HG03558 (cell line): ENCODE data around the gene FEZF1.

ENCODE experiments used
- ATAC-seq: cut with Tn5 transposase; IDR thresholded peaks from one replicate; pipeline ENCODE4 v1.9.1; 2021; ENCODE audit warnings: moderate number of reproducible peaks; ENCODE audit not compliant: unreplicated experiment; ENCODE audit errors: extremely low read depth

FEZF1 gene

GRCh38 chr7:122273117-122273516, 31.4 kb downstream of the FEZF1 start:
- peak; percentile 46 for ATAC-seq

DNA sequence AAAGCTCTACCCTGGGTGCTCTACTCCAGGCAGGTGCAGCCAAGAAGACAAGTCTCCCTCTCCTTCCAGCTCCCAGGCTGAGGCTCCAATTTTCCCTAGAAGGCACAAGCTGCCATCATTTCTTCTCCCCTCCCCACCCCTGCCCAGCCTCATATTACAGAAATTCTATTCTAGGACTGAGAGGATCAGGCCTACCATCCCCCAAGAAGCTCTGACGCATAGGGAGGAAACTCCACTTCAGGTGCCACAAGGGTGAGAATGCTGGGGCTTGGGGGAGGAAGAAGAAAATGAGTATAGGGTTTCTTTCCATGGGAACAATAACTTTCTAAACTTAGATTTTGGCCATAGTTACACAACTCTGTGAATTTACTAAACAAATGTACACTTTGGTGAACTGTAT, 35.3 kb downstream of the FEZF1 start:
- ATAC-seq: no peak

- ATAC-seq: no peak
Measured at GRCh38 chr7:122268101-122268500, 36.4 kb downstream of the FEZF1 start.

- ATAC-seq: no peak
Measured at GRCh38 chr7:122262246-122262645, 42.3 kb downstream of the FEZF1 start.

DNA sequence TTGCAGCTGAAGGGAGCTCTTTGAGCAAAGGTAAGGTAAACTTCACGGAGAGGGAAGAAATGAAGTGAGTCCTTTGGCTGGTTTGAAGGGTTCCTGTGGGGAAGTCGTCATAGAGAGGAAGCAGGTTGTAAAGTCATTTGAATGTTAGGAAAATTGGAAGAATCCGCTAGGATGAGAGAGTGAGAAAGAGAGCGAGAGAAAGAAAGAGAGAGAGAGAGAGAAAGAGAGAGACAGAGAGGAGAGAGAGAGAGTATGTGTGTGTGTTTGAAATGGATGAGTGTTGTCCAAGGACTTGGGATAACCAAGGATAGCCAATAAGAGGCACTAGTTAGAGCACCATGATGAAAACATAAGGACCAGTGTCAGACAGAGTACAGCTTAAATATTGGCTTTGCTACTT, 43.1 kb downstream of the FEZF1 start:
- ATAC-seq: no peak

GRCh38 chr7:122261016-122261415, 43.5 kb downstream of the FEZF1 start:
- no peak for ATAC-seq

GRCh38 chr7:122260336-122260735, 44.2 kb downstream of the FEZF1 start:
- no peak for ATAC-seq

DNA sequence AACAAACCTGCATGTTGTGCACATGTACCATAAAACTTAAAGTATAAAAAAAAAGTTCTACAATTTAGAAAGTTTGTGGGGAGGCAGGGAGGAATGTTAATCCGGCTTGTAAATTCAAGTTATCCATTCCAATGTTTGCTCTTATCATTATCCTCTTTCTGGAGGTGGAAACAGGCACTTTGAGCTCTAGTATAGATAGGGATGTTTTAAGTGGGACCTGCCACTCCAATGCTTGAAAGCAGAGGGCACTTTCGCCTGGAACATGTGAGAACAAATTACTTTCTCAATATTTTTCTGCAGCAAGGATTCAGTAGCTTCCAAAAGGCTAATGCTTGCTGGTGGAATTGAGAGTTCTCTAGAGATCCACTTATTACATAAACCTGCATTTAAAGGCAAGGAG, 45.6 kb downstream of the FEZF1 start:
- ATAC-seq: no peak

DNA sequence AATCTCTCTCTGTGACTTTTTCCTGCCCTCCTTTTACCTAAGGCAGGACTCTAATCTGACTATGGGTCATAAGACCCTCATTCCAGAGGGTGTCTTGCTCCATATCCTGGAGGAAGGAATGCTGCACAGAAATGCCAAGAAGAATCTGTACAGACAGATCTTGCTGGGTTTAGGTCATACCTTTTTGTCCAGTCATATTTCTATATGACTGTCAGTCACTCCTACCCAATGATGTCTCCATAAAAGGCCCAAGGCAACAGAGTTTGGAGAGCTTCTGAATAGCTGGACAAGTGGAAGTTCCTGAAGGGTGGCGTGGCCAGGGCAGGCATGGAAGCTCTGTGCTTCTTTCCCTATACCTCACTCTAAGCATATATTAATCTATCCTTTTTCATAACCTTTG, 47.5 kb downstream of the FEZF1 start:
- ATAC-seq: no peak

DNA sequence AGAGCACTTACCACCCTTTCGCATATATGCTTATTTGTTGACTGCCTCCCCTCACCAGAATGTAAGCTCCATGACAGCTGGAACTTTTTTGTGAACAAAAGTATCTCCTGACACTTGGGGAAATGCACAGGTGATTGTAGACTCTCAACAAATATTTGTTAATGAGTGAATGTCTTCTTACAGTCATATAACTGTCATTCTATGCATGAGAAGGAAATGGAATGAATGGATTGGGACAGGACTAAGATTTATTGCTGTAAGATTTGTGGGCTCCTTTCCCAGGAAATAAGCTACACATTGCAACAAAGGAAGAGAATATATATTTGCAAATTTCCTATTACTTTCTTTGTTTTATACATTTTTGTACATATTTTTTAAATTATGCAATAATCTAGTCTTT, 48.5 kb downstream of the FEZF1 start:
- no peak for ATAC-seq

DNA sequence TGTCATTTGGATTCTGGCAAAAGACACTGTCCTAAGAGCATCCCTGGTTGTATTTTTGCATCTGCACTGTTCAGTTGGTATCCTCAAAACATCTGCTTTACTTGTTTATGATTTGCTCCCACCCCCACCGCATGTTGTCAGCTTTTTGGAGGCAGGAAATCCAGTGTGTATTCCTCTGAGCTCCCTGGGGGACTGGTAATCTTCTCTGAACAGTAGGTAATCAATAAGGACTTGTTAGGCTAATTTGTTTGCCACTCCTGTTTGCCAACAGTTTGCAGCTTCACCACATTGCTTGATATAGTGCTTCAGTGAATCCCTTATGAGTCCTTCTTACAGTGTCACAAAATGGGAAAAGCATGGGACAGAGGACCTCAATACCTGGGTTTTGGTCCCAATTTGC, 49.1 kb downstream of the FEZF1 start:
- ATAC-seq: no peak
